ENCODE measurements around the gene RNF212B.
A peak's percentile ranks its signal among the peaks of the same experiment; 100 is the strongest.

The RNF212B gene

GRCh38 chr14:23297096-23297495, 59.4 kb downstream of the RNF212B start:
- DNase-seq: no peak

- no peak for DNase-seq
Observed at GRCh38 chr14:23297611-23298277, 60.0 kb downstream of the RNF212B start.

- peak in 1 of 2 donors; percentile 75 for DNase-seq
Observed at GRCh38 chr14:23299211-23299957, 61.6 kb downstream of the RNF212B start.

GRCh38 chr14:23299986-23300686, 62.4 kb downstream of the RNF212B start:
- DNase-seq: no peak

GRCh38 chr14:23300687-23301223, 63.0 kb downstream of the RNF212B start:
- peak in 1 of 2 donors; percentile 29 for DNase-seq

GRCh38 chr14:23301288-23301968, 63.7 kb downstream of the RNF212B start:
- DNase-seq: peak; percentile 97 to 98

- no peak for DNase-seq
Observed at GRCh38 chr14:23301969-23302289, 64.2 kb downstream of the RNF212B start.

GRCh38 chr14:23302290-23303225, 64.8 kb downstream of the RNF212B start, which contains the start of gene PPP1R3E:
PPP1R3E (minus strand) TSS chr14:23302859; CDS start chr14:23302576, 283 bp downstream.
- peak; percentile 51 to 75 for DNase-seq

GRCh38 chr14:23306412-23307145, 68.8 kb downstream of the RNF212B start, which contains the start of gene BCL2L2:
BCL2L2 (plus strand) TSS chr14:23306833; CDS start chr14:23307768, 935 bp downstream.
- DNase-seq: peak; percentile 87 to 90

- no peak for DNase-seq
Observed at GRCh38 chr14:23307146-23307530, 69.4 kb downstream of the RNF212B start.

GRCh38 chr14:23307687-23308644, 70.2 kb downstream of the RNF212B start:
- DNase-seq: no peak

- DNase-seq: no peak
Observed at GRCh38 chr14:23308721-23309445, 71.1 kb downstream of the RNF212B start.

- DNase-seq: no peak
Observed at GRCh38 chr14:23310546-23310945, 72.8 kb downstream of the RNF212B start.

GRCh38 chr14:23316300-23316699, 78.6 kb downstream of the RNF212B start:
- DNase-seq: no peak

- DNase-seq: no peak
Observed at GRCh38 chr14:23319746-23320583, 82.2 kb downstream of the RNF212B start.

GRCh38 chr14:23320584-23321571, 83.1 kb downstream of the RNF212B start, which contains the start of gene PABPN1:
PABPN1 (plus strand) TSS chr14:23321457; CDS start chr14:23321470, 13 bp downstream.
- peak; percentile 99 to 100 for DNase-seq
